ENCODE data around the gene BCL7A. TPM values are rescaled to one million over a fixed set of nuclear protein-coding genes. Genes with fewer than 3 reads are reported as not detected.

Gene BCL7A
- 3.5 and 4.3 TPM in 2 replicates for total RNA-seq (2014; rRNA removed; shearing (Covaris generic))

GRCh38 chr12:122021822-122022392 lies at the start of gene BCL7A:
TSS of gene BCL7A (plus strand) at chr12:122021884. CDS start at chr12:122022092, 208 bp downstream.

GRCh38 chr12:122078141-122079032 lies 56.7 kb downstream of the BCL7A start, which contains the start of gene MLXIP:
TSS of gene MLXIP (plus strand) at chr12:122078756. CDS start at chr12:122078854, 98 bp downstream.

Other genes with a start within 250 kb of the BCL7A start
- 28.6 and 33.9 TPM in 2 replicates for gene RHOF, start 228.2 kb upstream of the BCL7A start, total RNA-seq (2014; rRNA removed; shearing (Covaris generic))
- gene SETD1B, start 217.9 kb upstream of the BCL7A start, total RNA-seq (2014; rRNA removed; shearing (Covaris generic)), result 3.8 and 4.4 TPM in 2 replicates
- gene HPD, start 163.0 kb upstream of the BCL7A start, total RNA-seq (2014; rRNA removed; shearing (Covaris generic)), result 0.21 TPM in 1 of 2 replicates, not detected in the other
- 120 and 122 TPM in 2 replicates for gene PSMD9, start 133.1 kb upstream of the BCL7A start, total RNA-seq (2014; rRNA removed; shearing (Covaris generic))
- gene CFAP251, start 103.3 kb upstream of the BCL7A start, total RNA-seq (2014; rRNA removed; shearing (Covaris generic)), result 1.4 and 2.6 TPM in 2 replicates
- 7.9 and 11.1 TPM in 2 replicates for gene MLXIP, start 56.9 kb downstream of the BCL7A start, total RNA-seq (2014; rRNA removed; shearing (Covaris generic))
- not detected in 2 replicates for gene IL31, start 152.3 kb downstream of the BCL7A start, total RNA-seq (2014; rRNA removed; shearing (Covaris generic))
- gene LRRC43, start 161.2 kb downstream of the BCL7A start, total RNA-seq (2014; rRNA removed; shearing (Covaris generic)), result not detected in 2 replicates
- 0.08 and 0.37 TPM in 2 replicates for gene B3GNT4, start 181.8 kb downstream of the BCL7A start, total RNA-seq (2014; rRNA removed; shearing (Covaris generic))
- 62.5 and 73.8 TPM in 2 replicates for gene DIABLO, start 204.2 kb downstream of the BCL7A start, total RNA-seq (2014; rRNA removed; shearing (Covaris generic))
- gene VPS33A, start 244.6 kb downstream of the BCL7A start, total RNA-seq (2014; rRNA removed; shearing (Covaris generic)), result 20.5 and 22.6 TPM in 2 replicates